GM12872 (cell line): ENCODE results near the gene AVEN.

ENCODE experiments used
- CTCF ChIP-seq: IDR thresholded peaks from 3 replicates; pipeline ENCODE4 v1.5.1; 2011; ENCODE audit warnings: low read depth, mild to moderate bottlenecking, low read length, moderate library complexity; ENCODE audit not compliant: insufficient read depth

The AVEN gene

GRCh38 chr15:33934396-33934795 lies 104.6 kb downstream of the AVEN start:
- TF ChIP-seq CTCF = no peak

GRCh38 chr15:33932734-33933133 lies 106.3 kb downstream of the AVEN start:
- TF ChIP-seq CTCF = no peak

- no peak for TF ChIP-seq CTCF
These were observed 112.7 kb downstream of the AVEN start for GRCh38 chr15:33926260-33926659.

DNA sequence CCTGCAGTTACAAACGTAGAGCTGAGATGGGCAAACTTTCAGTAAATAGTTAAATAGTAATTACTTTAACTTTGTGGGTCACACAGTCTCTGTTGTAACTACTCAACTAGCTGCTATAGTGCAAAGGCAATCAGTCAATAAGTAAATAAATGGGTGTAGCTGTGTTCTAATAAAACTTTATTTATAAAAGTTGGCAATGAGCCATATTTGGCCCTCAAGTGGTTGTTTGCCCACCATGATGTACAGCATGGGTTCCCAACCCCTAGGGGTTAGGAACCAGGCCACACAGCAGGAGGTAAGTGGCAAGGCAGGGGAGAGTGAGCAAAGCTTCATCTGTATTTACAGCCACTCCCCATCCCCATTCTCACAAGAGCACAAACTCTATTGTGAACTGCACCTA lies 115.6 kb downstream of the AVEN start:
- TF ChIP-seq CTCF = no peak

DNA sequence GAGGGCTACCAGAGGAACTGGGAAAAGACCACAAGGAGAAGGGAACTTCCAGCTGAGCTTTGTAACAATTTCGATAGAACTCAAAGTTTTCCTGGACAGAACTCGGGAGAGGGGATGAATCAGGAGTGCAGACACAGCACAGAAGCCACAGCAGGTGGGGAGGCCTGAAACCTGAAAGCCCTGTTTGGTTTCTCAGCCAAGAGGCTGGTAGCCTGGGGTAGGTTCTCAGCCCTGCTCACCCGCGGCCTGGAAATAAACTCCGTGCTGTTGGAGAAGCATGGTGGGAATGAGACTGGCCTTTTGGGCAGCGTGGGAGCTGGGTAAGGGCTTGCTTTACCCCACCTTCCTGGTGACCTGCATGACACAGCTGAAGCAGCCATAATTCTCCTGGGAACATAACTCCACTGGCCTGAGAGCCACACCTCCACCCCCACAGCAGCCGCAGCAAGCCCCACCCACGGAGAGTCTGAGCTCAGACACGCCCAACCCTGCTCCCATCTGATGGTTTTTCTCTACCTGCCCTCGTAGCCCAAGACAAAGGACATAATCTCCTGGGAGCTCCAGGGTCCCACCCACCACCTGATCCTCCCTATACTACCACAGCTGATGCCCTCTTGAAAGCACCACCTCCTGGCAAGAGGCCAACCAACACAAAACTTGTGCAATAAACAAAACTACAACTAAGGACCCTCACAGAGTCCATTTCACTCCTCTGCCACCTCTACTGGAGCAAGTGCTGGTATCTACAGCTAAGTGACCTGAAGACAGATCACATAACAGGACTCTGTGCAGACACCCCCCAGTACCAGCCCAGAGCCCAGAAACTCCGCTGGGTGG lies 123.2 kb downstream of the AVEN start:
- TF ChIP-seq CTCF = no peak

- TF ChIP-seq CTCF = no peak
These were observed 125.5 kb downstream of the AVEN start for GRCh38 chr15:33913459-33913858.

GRCh38 chr15:33912326-33912725 lies 126.7 kb downstream of the AVEN start:
- no peak for TF ChIP-seq CTCF
